HT-29 (cell line): ENCODE results near the gene TRIM39. TPM values are rescaled to one million over a fixed set of nuclear protein-coding genes. Genes with fewer than 3 reads are reported as not detected.
"Not testable (repeated sequence)": the region's sequence is repeated elsewhere in the genome, so short reads cannot be mapped to it uniquely, and the experiment has no call there.

ENCODE experiments used
- DNase-seq: peaks from one replicate; pipeline ENCODE4 v3.0.0-alpha.2; 2015; ENCODE audit warnings: low spot score
- small RNA-seq: library from RNA; depleted of rRNA; stranded (forward); fragments of <200 nt; gene quantifications from one replicate; pipeline ENCODE3, GENCODE V24; 2014
- total RNA-seq: library from RNA; depleted of rRNA; stranded (reverse); fragments of >200 nt; shearing (Covaris generic); gene quantifications from 2 replicates; pipeline ENCODE4 v1.2.3, GENCODE V29; 2014; rRNA removed

TRIM39 gene
- total RNA-seq, 1 experiment from 2014 or later = 15.0 TPM

DNA sequence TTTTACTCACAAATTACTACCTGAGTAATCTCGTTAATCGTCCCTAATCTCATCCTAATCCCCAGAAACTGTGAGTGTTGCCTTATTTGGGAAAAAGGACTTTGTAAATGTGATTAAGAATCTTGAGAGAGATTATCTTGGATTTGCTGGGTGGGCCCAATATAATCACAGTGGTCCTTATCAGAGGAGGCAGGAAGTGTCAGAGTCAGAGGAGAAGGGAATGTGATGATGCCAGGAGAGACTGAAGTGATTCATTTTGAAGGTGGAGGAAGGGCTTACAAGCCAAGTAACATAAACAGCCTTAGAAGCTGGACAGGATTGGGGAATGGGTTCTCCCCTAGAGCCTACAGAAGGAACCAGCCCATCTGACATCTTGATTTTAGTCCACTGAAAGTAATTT is 34.9 kb downstream of the TRIM39 start:
- no peak for DNase-seq

DNA sequence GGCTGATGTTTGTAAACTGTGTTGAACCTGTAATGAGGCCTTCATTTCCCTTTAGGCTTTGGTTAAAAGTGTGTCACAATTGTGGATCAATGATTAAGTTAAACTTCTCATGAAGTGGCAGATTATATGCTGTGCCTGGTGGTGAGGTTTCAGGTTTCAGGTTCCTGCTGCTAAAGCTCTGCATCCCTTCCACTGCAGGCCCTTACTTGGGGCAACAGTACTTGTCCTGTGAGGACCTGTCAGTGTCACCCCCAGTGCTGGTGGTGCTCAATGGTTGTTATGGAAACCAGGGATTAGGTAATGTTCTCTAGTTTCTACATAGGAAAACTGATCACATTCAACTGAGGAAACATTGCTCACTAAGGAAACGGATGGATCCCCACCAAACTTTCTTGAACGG is 36.7 kb downstream of the TRIM39 start:
- DNase-seq = no peak

DNA sequence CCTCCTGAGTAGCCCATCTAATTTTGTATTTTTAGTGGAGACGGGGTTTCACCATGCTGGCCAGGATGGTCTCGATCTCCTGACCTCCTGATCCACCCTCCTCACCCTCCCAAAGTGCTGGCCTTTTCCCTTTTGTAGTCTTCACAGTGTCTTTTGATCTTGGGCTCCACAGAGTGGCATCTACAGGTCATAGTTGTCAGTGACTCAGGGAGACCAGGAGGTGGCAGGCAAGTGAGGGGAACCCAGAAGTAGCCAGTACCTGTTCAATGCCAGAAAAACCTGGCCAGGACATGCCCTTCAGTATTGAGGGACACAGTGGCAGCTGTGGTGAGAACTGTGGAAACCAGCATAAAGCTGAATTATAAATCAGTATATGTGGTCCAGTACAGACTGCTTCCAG is 37.9 kb downstream of the TRIM39 start:
- peak; percentile 54 for DNase-seq

DNA sequence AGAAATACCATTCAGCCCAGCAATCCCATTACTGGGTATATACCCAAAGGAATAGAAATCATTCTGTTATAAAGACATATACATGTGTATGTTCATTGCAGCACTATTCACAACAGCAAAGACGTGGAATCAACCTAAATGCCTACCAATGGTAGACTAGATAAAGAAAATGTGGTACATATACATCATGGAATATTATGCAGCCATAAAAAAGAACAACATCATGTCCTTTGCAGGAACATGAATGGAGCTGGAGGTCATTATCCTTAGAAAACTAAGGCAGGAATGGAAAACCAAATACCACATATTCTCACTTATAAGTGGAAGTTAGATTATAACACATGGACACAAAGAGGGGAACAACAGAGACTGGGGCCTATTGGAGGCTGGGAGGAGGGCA is 42.6 kb downstream of the TRIM39 start:
- not testable (repeated sequence) for DNase-seq

DNA sequence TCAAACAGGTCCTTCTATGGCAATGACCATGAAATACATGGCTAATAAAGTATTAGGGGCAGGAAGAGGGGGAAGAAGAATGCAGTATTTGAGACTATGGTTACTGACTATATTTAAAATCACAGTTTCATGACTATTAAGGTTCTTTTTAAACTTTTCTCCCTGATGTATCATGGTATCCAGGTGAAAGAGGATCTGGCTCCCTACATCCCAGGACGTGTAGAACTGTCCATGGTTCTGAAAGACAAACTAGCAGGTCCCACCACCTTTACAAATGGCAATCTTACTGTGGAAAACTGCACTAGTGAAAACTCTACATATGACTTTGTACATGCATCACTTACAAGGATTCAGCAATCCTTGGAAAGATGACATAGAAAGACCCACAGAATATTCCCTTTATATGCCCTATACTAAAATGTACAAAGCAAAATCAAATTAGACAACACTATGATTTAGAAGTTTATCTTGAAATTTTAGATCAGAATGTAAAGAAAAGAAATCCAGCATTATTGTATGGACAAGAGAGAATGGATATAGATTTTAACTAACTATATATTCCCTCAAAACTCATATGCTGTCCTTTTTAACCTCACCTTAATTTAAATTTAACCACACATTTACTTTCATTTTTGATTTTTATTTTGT is 51.7 kb downstream of the TRIM39 start:
- DNase-seq = peak; percentile 59

DNA sequence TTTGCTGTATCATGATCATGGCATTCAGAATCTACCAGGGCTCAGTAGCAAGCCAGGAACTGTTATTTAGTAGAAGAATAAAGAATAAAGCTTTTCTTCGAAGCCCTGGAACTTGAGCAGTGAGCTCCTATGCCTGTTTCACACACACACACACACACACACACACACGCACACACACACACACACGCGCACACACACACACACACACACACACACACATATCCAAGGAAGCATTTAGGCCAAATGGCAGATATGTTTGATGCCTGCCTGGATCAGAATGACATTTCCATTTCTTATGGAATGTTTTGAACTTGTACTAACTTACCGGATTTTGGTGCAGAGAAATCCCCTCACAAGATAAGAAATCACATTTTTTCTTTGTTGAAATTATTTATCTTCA is 53.7 kb downstream of the TRIM39 start:
- no peak for DNase-seq

DNA sequence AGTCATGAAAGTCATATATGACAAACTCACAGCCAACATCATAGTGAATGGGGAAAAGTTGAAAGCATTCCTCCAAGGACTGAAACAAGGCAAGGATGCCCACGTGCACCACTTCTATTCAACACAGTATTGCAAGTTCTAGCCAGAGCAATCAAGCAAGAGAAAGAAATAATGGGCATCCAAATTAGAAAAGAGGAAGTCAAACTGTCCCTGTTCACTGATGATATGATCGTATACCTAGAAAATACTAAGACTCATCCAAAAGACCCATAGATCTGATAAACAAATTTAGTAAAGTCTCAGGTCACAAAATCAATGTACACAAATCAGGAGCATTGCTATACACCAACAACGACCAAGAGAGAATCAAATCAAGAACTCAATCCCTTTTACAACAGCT is 59.4 kb downstream of the TRIM39 start:
- no peak for DNase-seq

DNA sequence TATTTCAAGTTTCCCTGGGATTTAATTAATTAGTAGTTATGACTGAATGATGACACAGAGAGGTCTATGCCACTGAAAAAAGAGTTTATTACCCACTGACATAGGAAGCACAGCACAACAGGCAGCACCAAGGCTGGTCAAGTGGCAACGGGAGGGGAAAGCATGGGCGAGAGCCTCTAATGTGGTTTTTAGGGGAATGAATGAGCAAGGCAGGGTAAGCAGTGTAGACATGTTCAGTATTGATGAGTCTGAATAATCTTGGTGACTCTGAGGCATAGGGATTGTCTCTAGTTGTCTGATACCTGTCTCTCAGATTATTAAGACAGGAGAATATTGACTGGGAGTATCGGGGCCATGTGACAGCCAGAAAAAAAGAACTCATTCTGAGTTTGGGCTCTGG is 64.5 kb downstream of the TRIM39 start:
- no peak for DNase-seq

Small RNAs within 50 kb of the gene (small RNA-seq; reads per million reads assigned to genes)
- gene HLA-N = not detected

Other genes with a start within 250 kb of the TRIM39 start
- gene TRIM31, start 213.8 kb upstream of the TRIM39 start, total RNA-seq = 112 and 119 TPM in 2 replicates
- gene TRIM40, start 190.8 kb upstream of the TRIM39 start, total RNA-seq = not detected in 2 replicates
- 1.2 and 2.1 TPM in 2 replicates for gene TRIM10, start 165.7 kb upstream of the TRIM39 start, total RNA-seq
- 13.3 and 15.1 TPM in 2 replicates for gene TRIM15, start 163.4 kb upstream of the TRIM39 start, total RNA-seq
- 63.1 and 63.5 TPM in 2 replicates for gene TRIM26, start 113.5 kb upstream of the TRIM39 start, total RNA-seq
- 111 and 121 TPM in 2 replicates for gene RPP21, start 18.2 kb downstream of the TRIM39 start, total RNA-seq
- gene HLA-E, start 162.6 kb downstream of the TRIM39 start, total RNA-seq = 99.5 and 117 TPM in 2 replicates
- gene GNL1, start 229.6 kb downstream of the TRIM39 start, total RNA-seq = 72.9 and 73.4 TPM in 2 replicates
- 5.1 and 7.7 TPM in 2 replicates for gene PRR3, start 230.4 kb downstream of the TRIM39 start, total RNA-seq
- 57.3 and 73.4 TPM in 2 replicates for gene ABCF1, start 244.5 kb downstream of the TRIM39 start, total RNA-seq